GM10266 (cell line): ENCODE results near the gene CDC26.

Experiments used
- DNase-seq: peaks from one replicate; pipeline ENCODE4 v3.0.0; 2012; ENCODE audit errors: extremely low spot score
- CTCF ChIP-seq: IDR thresholded peaks from 2 replicates; pipeline ENCODE4 v1.5.1; 2012; ENCODE audit warnings: mild to moderate bottlenecking, low read depth; ENCODE audit not compliant: control insufficient read depth, insufficient read depth; ENCODE audit errors: missing control alignments

Gene CDC26

GRCh38 chr9:113267911-113268566 lies 7.3 kb downstream of the CDC26 start:
- no peak for DNase-seq
- no peak for TF ChIP-seq CTCF

- no peak for TF ChIP-seq CTCF
- DNase-seq: no peak
Measured at GRCh38 chr9:113266174-113266573, 9.2 kb downstream of the CDC26 start.

GRCh38 chr9:113261917-113262671 lies 13.3 kb downstream of the CDC26 start:
- DNase-seq: no peak
- no peak for TF ChIP-seq CTCF

- no peak for TF ChIP-seq CTCF
- DNase-seq: no peak
Measured at GRCh38 chr9:113258282-113258681, 17.1 kb downstream of the CDC26 start.

GRCh38 chr9:113257863-113258262 lies 17.5 kb downstream of the CDC26 start:
- no peak for TF ChIP-seq CTCF
- DNase-seq: no peak

GRCh38 chr9:113255438-113255837 lies 19.9 kb downstream of the CDC26 start:
- no peak for TF ChIP-seq CTCF
- DNase-seq: no peak

- no peak for TF ChIP-seq CTCF
- no peak for DNase-seq
Measured at GRCh38 chr9:113254991-113255390, 20.4 kb downstream of the CDC26 start.
